ENCODE measurements around the gene OR9Q1. TPM values are rescaled to one million over a fixed set of nuclear protein-coding genes. Genes with fewer than 3 reads are reported as not detected.

The OR9Q1 gene
- total and polyA plus RNA-seq, 2 of the 13 experiments (the other 11 are each of a cell fraction or from before 2014, with no cell fraction given), result not detected

DNA sequence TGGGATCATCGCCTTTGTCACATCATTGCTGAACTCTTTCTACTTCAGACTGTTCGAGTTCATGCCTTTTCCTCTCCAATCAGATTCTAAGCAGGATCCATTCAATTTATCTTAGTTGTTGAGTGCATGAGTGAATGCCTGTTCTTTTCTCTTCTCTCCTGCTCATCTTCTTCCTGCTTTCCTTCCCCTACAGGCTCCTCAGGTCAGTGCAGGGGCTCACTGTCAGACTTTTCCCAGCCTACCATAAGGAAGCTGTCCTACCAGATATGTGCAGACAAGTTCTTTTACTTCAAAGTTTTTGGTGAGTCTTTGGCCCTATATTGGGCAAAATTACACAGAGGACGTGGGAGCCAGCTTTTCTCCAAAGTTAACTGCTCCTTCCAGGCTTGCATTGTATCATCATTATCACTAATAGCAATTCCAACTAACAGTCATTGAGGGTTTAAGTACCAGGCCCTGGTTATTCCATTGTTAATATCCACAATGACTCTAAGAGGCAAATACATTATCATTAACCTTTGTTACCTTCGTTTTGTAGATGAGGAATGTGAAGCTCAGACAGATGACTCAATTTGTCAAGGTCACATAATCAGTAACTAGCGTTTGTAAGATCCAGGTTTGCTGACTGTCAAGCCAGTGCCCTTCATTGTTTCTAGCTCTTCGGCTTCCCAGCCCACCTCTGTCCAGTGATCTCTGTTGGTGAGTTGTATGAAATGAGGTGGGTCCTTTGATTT, 37.4 kb downstream of the OR9Q1 start (continued):
- TF ChIP-seq, protein P1, sequence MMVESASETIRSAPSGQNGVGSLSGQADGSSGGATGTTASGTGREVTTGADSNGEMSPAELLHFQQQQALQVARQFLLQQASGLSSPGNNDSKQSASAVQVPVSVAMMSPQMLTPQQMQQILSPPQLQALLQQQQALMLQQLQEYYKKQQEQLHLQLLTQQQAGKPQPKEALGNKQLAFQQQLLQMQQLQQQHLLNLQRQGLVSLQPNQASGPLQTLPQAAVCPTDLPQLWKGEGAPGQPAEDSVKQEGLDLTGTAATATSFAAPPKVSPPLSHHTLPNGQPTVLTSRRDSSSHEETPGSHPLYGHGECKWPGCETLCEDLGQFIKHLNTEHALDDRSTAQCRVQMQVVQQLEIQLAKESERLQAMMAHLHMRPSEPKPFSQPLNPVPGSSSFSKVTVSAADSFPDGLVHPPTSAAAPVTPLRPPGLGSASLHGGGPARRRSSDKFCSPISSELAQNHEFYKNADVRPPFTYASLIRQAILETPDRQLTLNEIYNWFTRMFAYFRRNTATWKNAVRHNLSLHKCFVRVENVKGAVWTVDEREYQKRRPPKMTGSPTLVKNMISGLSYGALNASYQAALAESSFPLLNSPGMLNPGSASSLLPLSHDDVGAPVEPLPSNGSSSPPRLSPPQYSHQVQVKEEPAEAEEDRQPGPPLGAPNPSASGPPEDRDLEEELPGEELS (CRISPR knock-in tag; IDR thresholded peaks at IDR 0.05), result peak; percentile 37; the same call in 1 of the 2 replicates
- TF ChIP-seq, protein P2, sequence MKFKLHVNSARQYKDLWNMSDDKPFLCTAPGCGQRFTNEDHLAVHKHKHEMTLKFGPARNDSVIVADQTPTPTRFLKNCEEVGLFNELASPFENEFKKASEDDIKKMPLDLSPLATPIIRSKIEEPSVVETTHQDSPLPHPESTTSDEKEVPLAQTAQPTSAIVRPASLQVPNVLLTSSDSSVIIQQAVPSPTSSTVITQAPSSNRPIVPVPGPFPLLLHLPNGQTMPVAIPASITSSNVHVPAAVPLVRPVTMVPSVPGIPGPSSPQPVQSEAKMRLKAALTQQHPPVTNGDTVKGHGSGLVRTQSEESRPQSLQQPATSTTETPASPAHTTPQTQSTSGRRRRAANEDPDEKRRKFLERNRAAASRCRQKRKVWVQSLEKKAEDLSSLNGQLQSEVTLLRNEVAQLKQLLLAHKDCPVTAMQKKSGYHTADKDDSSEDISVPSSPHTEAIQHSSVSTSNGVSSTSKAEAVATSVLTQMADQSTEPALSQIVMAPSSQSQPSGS (CRISPR knock-in tag; IDR thresholded peaks at IDR 0.05), result peak; percentile 74
- TF ChIP-seq SSRP1 (CRISPR knock-in tag; IDR thresholded peaks at IDR 0.05), result no peak
- TF ChIP-seq, protein P3, sequence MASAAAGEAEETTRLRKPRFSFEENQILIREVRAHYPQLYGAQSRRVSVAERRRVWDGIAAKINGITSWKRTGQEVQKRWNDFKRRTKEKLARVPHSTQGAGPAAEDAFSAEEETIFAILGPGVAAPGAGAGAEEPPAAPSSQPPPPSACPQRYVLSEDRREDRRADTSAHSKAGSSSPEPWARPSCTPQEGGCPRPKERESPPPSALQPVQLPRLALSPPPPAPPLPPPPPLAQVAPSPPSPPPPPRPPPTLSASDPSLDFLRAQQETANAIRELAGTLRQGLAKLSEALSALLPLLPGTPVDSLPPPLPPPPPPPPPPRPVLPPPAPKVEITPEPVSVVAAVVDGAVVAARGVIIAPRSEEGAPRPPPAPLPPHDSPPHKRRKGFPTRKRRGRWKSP (CRISPR knock-in tag; IDR thresholded peaks at IDR 0.05), result no peak; the same call in 1 of the 2 replicates
- TF ChIP-seq ZNF713 (CRISPR knock-in tag; IDR thresholded peaks at IDR 0.05), result no peak
- TF ChIP-seq ZNF513 (CRISPR knock-in tag; conservative IDR thresholded peaks at IDR 0.05), result no peak
- TF ChIP-seq ATF3 (CRISPR knock-in tag; IDR thresholded peaks at IDR 0.05), result peak; percentile 78
- no peak for TF ChIP-seq LRRFIP1 (CRISPR knock-in tag; conservative IDR thresholded peaks at IDR 0.05)
- no peak for TF ChIP-seq ZNF577 (CRISPR knock-in tag; IDR thresholded peaks at IDR 0.05; ENCODE audit: borderline replicate concordance, low read depth)
- no peak for TF ChIP-seq SNRNP70 (IDR thresholded peaks at IDR 0.05; ENCODE audit: low read depth, low read length)
- TF ChIP-seq GABPA (IDR thresholded peaks at IDR 0.05; ENCODE audit: low read depth, low read length), result no peak
- TF ChIP-seq GABPA (CRISPR knock-in tag; IDR thresholded peaks at IDR 0.05; ENCODE audit: low read depth), result no peak
- no peak for TF ChIP-seq LBX2 (CRISPR knock-in tag; IDR thresholded peaks at IDR 0.05; ENCODE audit: borderline replicate concordance)
- no peak for TF ChIP-seq RNF2 (conservative IDR thresholded peaks at IDR 0.05; ENCODE audit: low read depth)
- TF ChIP-seq, protein P4, sequence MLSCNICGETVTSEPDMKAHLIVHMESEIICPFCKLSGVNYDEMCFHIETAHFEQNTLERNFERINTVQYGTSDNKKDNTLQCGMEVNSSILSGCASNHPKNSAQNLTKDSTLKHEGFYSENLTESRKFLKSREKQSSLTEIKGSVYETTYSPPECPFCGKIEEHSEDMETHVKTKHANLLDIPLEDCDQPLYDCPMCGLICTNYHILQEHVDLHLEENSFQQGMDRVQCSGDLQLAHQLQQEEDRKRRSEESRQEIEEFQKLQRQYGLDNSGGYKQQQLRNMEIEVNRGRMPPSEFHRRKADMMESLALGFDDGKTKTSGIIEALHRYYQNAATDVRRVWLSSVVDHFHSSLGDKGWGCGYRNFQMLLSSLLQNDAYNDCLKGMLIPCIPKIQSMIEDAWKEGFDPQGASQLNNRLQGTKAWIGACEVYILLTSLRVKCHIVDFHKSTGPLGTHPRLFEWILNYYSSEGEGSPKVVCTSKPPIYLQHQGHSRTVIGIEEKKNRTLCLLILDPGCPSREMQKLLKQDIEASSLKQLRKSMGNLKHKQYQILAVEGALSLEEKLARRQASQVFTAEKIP (CRISPR knock-in tag; IDR thresholded peaks at IDR 0.05; ENCODE audit: borderline replicate concordance), result no peak
- no peak for TF ChIP-seq PHF8 (CRISPR knock-in tag; IDR thresholded peaks at IDR 0.05)
- TF ChIP-seq MIXL1 (CRISPR knock-in tag; IDR thresholded peaks at IDR 0.05), result peak; percentile 84
- TF ChIP-seq SRSF1 (optimal IDR thresholded peaks at IDR 0.05; ENCODE audit: low read depth, low read length), result no peak
